HL-60 (cell line): ENCODE measurements around the gene MAP3K13.

Experiments used
- DNase-seq, 2 experiments: peaks; one replicate each; pipeline ENCODE4 v3.0.0-alpha.2; 2010 to 2020; ENCODE audit warnings: low read depth in 1 of 2, low spot score in 1 of 2
- H3K27ac ChIP-seq: fragments of 250-450 bp; sonication (Bioruptor Pico); replicated peaks from 2 replicates; pipeline ENCODE4 v1.5.1; 2020; ENCODE audit warnings: mild to moderate bottlenecking, moderate library complexity
- H3K27me3 ChIP-seq: fragments of 250-450 bp; sonication (Bioruptor Pico); 2 replicates; pipeline ENCODE4 v1.5.1; 2021; ENCODE audit warnings: mild to moderate bottlenecking, moderate library complexity; ENCODE audit not compliant: insufficient read depth, poor library complexity, severe bottlenecking
- H3K4me3 ChIP-seq: replicated peaks from 2 replicates; pipeline ENCODE4 v1.5.1; 2011; ENCODE audit warnings: mild to moderate bottlenecking, control low read depth, low read length; ENCODE audit not compliant: insufficient read depth
- GABPA ChIP-seq: IDR thresholded peaks from 2 replicates; pipeline ENCODE4 v1.6.1; 2012; ENCODE audit warnings: low read depth
- POLR2AphosphoS5 ChIP-seq: IDR thresholded peaks from 2 replicates; pipeline ENCODE4 v1.6.1; 2012; ENCODE audit warnings: low read depth
- SPI1 ChIP-seq: IDR thresholded peaks from 2 replicates; pipeline ENCODE4 v1.6.1; 2012; ENCODE audit warnings: low read depth, mild to moderate bottlenecking, borderline replicate concordance
- TF ChIP-seq, protein P1 (sequence below): IDR thresholded peaks from 2 replicates; pipeline ENCODE4 v1.6.1; 2012; ENCODE audit warnings: low read depth; ENCODE audit not compliant: insufficient replicate concordance
- TF ChIP-seq, protein P2 (sequence below): IDR thresholded peaks from one replicate; pipeline ENCODE4 v1.5.1; 2011; ENCODE audit warnings: low read length, control low read depth, inconsistent platforms; ENCODE audit not compliant: insufficient read depth

Gene MAP3K13

DNA sequence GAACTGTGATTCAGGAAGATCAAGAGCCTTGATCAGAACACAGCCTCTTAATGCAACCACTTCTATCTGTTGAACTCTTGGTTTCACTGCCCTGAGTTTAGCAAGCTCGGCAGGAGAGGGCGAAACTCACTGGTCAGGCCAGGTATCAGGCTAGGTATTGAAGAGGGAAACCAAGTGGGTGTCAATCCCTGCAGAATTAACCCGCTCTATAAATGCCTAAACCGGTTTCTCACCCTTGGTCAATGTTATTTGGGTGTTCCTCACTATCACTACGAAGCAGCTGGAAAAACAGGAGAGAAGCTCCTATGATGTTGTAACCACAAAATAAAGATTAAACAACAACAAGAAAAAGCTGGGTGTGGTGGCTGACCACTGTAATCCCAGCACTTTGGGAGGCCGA lies 165.6 kb downstream of the MAP3K13 start:
- Histone ChIP-seq H3K27ac (no peak overlapping the region), H3K27me3 (no peaks in the 10 kb centered on the region), H3K4me3 (no peak overlapping the region)
- DNase-seq, result no peak
- TF ChIP-seq, protein P1, sequence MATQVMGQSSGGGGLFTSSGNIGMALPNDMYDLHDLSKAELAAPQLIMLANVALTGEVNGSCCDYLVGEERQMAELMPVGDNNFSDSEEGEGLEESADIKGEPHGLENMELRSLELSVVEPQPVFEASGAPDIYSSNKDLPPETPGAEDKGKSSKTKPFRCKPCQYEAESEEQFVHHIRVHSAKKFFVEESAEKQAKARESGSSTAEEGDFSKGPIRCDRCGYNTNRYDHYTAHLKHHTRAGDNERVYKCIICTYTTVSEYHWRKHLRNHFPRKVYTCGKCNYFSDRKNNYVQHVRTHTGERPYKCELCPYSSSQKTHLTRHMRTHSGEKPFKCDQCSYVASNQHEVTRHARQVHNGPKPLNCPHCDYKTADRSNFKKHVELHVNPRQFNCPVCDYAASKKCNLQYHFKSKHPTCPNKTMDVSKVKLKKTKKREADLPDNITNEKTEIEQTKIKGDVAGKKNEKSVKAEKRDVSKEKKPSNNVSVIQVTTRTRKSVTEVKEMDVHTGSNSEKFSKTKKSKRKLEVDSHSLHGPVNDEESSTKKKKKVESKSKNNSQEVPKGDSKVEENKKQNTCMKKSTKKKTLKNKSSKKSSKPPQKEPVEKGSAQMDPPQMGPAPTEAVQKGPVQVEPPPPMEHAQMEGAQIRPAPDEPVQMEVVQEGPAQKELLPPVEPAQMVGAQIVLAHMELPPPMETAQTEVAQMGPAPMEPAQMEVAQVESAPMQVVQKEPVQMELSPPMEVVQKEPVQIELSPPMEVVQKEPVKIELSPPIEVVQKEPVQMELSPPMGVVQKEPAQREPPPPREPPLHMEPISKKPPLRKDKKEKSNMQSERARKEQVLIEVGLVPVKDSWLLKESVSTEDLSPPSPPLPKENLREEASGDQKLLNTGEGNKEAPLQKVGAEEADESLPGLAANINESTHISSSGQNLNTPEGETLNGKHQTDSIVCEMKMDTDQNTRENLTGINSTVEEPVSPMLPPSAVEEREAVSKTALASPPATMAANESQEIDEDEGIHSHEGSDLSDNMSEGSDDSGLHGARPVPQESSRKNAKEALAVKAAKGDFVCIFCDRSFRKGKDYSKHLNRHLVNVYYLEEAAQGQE, result no peak

DNA sequence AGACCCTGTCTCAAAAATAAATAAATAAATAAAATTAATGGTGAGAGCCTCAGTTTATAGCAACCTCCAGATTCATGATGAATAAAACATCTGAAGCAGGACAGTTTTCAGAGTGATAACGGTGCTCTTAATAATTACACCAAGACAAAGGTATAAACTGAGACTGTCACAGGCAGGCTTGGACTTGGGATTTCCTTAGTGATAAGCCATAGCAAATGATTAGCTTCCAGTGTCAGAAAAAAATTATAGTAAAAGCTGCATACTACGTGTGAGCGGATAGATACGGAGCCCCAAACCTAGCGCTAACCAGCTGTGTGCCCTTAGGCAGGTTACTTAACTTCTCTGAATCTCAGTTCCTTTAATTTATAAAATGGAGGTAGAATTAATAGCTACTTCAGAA lies 167.9 kb downstream of the MAP3K13 start:
- no peak overlapping the region for H3K27ac ChIP-seq
- no peak overlapping the region for H3K4me3 ChIP-seq
- TF ChIP-seq POLR2AphosphoS5, result no peak
- TF ChIP-seq, protein P2, sequence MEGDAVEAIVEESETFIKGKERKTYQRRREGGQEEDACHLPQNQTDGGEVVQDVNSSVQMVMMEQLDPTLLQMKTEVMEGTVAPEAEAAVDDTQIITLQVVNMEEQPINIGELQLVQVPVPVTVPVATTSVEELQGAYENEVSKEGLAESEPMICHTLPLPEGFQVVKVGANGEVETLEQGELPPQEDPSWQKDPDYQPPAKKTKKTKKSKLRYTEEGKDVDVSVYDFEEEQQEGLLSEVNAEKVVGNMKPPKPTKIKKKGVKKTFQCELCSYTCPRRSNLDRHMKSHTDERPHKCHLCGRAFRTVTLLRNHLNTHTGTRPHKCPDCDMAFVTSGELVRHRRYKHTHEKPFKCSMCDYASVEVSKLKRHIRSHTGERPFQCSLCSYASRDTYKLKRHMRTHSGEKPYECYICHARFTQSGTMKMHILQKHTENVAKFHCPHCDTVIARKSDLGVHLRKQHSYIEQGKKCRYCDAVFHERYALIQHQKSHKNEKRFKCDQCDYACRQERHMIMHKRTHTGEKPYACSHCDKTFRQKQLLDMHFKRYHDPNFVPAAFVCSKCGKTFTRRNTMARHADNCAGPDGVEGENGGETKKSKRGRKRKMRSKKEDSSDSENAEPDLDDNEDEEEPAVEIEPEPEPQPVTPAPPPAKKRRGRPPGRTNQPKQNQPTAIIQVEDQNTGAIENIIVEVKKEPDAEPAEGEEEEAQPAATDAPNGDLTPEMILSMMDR, result no peak
- TF ChIP-seq SPI1, result no peak
- TF ChIP-seq GABPA, result no peak
- TF ChIP-seq, protein P1, result no peak
- H3K27me3 ChIP-seq, result no peaks in the 10 kb centered on the region
- no peak for DNase-seq

DNA sequence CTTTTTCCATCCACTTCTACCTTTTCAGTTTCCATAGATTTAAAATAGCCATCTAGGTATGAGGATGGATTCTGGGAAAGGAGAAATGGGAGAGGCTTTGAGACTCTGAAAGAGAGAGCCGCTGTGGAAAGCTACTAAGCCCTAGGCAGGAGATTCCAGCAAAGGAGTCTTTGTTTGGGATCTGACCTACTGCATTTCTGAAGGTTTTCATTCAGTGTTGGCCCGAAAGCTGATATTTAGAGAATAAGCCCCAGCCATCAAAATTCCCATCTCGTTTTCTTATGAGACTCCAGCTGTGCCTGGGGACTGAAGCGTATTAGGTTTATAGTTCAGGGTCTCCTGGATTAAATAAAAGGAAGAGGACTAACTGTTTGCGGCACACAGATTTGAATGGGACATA lies 170.0 kb downstream of the MAP3K13 start:
- Histone ChIP-seq H3K4me3 (no peak overlapping the region), H3K27me3 (no peaks in the 10 kb centered on the region), H3K27ac (no peak overlapping the region)
- no peak for DNase-seq
- TF ChIP-seq POLR2AphosphoS5, result no peak
- TF ChIP-seq, protein P1, result no peak
- TF ChIP-seq, protein P2, result no peak
- no peak for TF ChIP-seq GABPA
- TF ChIP-seq SPI1, result no peak

DNA sequence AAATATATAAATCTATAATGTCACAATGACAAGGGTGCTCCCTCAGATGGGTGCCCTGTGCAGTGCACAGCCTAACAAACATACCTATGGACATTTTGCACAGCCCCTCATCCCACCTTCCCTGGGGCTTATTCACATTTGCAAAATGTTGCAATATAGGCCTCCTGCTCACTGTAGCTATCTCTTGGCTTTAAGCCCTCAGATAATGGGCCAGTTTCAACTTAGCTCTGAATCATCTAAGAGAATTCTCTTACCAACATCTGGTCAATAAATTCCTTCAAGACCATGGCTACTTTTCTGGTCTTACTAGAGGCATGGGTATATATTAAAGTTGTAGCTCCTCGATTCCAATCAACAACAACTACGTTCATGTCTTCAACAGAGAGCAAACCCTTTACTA lies 171.6 kb downstream of the MAP3K13 start:
- no peak overlapping the region for H3K4me3 ChIP-seq
- no peak for TF ChIP-seq GABPA
- TF ChIP-seq, protein P1, result no peak
- H3K27ac ChIP-seq, result no peak overlapping the region

More for the DNA sequence above, 171.6 kb downstream of the MAP3K13 start:
- DNase-seq, result no peak
- no peaks in the 10 kb centered on the region for H3K27me3 ChIP-seq
